Activated naive CD4-positive, alpha-beta T cell treated with anti-CD3 and anti-CD28 coated beads, Interleukin-2, amount 50 U/mL, for 16 hours (primary cell): Measurements from ENCODE around the gene FAM78A.

ENCODE experiments used
- DNase-seq: peaks from one replicate; pipeline ENCODE4 v3.0.0-alpha.2; 2020

The FAM78A gene

GRCh38 chr9:131276094-131276888 is at the start of gene FAM78A:
Gene FAM78A (minus strand): TSS chr9:131276510. CDS start chr9:131276179, 331 bp downstream.
- peak; percentile 57 for DNase-seq

GRCh38 chr9:131324736-131325679 is 48.7 kb upstream of the FAM78A start:
- DNase-seq: no peak

- no peak for DNase-seq
Observed at GRCh38 chr9:131323629-131324028, 47.3 kb upstream of the FAM78A start.

- DNase-seq: no peak
Observed at GRCh38 chr9:131320031-131320685, 43.8 kb upstream of the FAM78A start.

GRCh38 chr9:131319486-131319885 is 43.2 kb upstream of the FAM78A start:
- no peak for DNase-seq

GRCh38 chr9:131318231-131319085 is 42.1 kb upstream of the FAM78A start:
- DNase-seq: no peak

GRCh38 chr9:131312822-131313770 is 36.8 kb upstream of the FAM78A start:
- no peak for DNase-seq

- DNase-seq: no peak
Observed at GRCh38 chr9:131312246-131312645, 35.9 kb upstream of the FAM78A start.

GRCh38 chr9:131310833-131311554 is 34.7 kb upstream of the FAM78A start:
- DNase-seq: peak; percentile 59

GRCh38 chr9:131309530-131310276 is 33.4 kb upstream of the FAM78A start:
- DNase-seq: no peak

- DNase-seq: no peak
Observed at GRCh38 chr9:131308906-131309529, 32.7 kb upstream of the FAM78A start.

- no peak for DNase-seq
Observed at GRCh38 chr9:131308452-131308851, 32.1 kb upstream of the FAM78A start.

- DNase-seq: no peak
Observed at GRCh38 chr9:131307974-131308373, 31.7 kb upstream of the FAM78A start.

- DNase-seq: no peak
Observed at GRCh38 chr9:131306397-131307004, 30.2 kb upstream of the FAM78A start.

- DNase-seq: no peak
Observed at GRCh38 chr9:131304676-131305355, 28.5 kb upstream of the FAM78A start.

- no peak for DNase-seq
Observed at GRCh38 chr9:131303381-131304321, 27.3 kb upstream of the FAM78A start.
